Measurements from ENCODE around the gene SLC25A29.
A peak's percentile ranks its signal among the peaks of the same experiment; 100 is the strongest.

SLC25A29 gene

GRCh38 chr14:100279563-100279962 is 26.7 kb downstream of the SLC25A29 start:
- no peak overlapping the region for H3K27ac ChIP-seq (ENCODE audit: insufficient read depth in 1 of 2, low read depth in 1 of 2, low read length in 2 of 2, poor library complexity in 1 of 2, severe bottlenecking in 2 of 2)
- ChIA-PET CTCF (interaction anchor here (0.9 to 1.9 kb wide), 4 partner anchors 8 to 45 kb away, joined by 3 to 7 read pairs (median 4); no protein-coding TSS in a partner anchor), POLR2A (no interaction called here)

DNA sequence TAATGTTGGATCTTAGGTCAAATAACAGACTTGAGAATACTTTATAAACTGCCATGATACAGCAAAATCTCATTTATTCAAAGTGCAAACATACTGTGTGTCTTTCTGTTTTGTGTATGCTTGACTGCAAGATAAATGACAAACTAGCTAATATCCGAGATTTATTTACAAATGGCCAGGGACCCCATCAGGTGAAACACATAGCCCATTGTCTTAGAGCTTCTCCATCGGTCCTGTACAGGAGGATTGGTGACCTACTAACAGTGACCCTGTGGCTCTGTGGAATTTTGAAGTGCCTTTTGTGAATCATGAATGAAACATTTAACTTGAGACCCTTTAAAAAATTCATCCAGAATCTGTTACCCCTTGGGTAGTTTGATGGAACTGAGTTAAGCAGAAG is 27.1 kb downstream of the SLC25A29 start:
- no peak overlapping the region for H3K4me3 ChIP-seq (ENCODE audit: control insufficient read depth in 1 of 7, extremely low read depth in 1 of 7, insufficient read depth in 4 of 7, low read depth in 2 of 7, low read length in 6 of 7)
- no peaks in the 10 kb centered on the region for H3K27me3 ChIP-seq (replicated peaks in 2 of 5; ENCODE audit: control insufficient read depth in 4 of 5, insufficient read depth in 5 of 5, low read length in 4 of 5)
- peaks cover 7 to 30% (median 25%) of the 10 kb centered on the region in 4 experiments for H3K4me1 ChIP-seq (ENCODE audit: control extremely low read depth in 1 of 4, control insufficient read depth in 4 of 4, insufficient read depth in 4 of 4, low read length in 3 of 4)
- H3K9me3 ChIP-seq (ENCODE audit: control extremely low read depth in 1 of 5, control insufficient read depth in 4 of 5, insufficient read depth in 2 of 5, low read depth in 1 of 5, low read length in 4 of 5), result no peaks in the 10 kb centered on the region
- POLR2A ChIA-PET, result no interaction called here
- H3K36me3 ChIP-seq (ENCODE audit: control insufficient read depth in 4 of 4, insufficient read depth in 4 of 4, low read length in 3 of 4), result peaks cover 8 to 52% (median 24%) of the 10 kb centered on the region in 4 experiments
- no peak overlapping the region for H3K27ac ChIP-seq (ENCODE audit: insufficient read depth in 1 of 2, low read depth in 1 of 2, low read length in 2 of 2, poor library complexity in 1 of 2, severe bottlenecking in 2 of 2)
- CTCF ChIA-PET, result interaction anchor here (0.7 to 2.1 kb wide), 12 partner anchors 9 to 200 kb away, joined by 3 to 9 read pairs (median 4); no protein-coding TSS in a partner anchor
- 83% methylated on average over 2 of the region's 2 CpGs for WGBS (ENCODE audit: insufficient coverage)
- DNase-seq, result no peak

More at GRCh38 chr14:100279563-100279962, 26.7 kb downstream of the SLC25A29 start:
- DNase-seq, result no peak
- no peaks in the 10 kb centered on the region for H3K27me3 ChIP-seq (replicated peaks in 2 of 5; ENCODE audit: control insufficient read depth in 4 of 5, insufficient read depth in 5 of 5, low read length in 4 of 5)
- H3K36me3 ChIP-seq (ENCODE audit: control insufficient read depth in 4 of 4, insufficient read depth in 4 of 4, low read length in 3 of 4), result peaks cover 8 to 52% (median 24%) of the 10 kb centered on the region in 4 experiments
- no peaks in the 10 kb centered on the region for H3K9me3 ChIP-seq (ENCODE audit: control extremely low read depth in 1 of 5, control insufficient read depth in 4 of 5, insufficient read depth in 2 of 5, low read depth in 1 of 5, low read length in 4 of 5)
- H3K4me3 ChIP-seq (ENCODE audit: control insufficient read depth in 1 of 7, extremely low read depth in 1 of 7, insufficient read depth in 4 of 7, low read depth in 2 of 7, low read length in 6 of 7), result no peak overlapping the region
- WGBS (ENCODE audit: insufficient coverage), result 93% methylated on average over 8 of the region's 8 CpGs
- H3K4me1 ChIP-seq (ENCODE audit: control extremely low read depth in 1 of 4, control insufficient read depth in 4 of 4, insufficient read depth in 4 of 4, low read length in 3 of 4), result peaks cover 7 to 33% (median 26%) of the 10 kb centered on the region in 4 experiments

- H3K36me3 ChIP-seq (ENCODE audit: control insufficient read depth in 4 of 4, insufficient read depth in 4 of 4, low read length in 3 of 4), result peaks cover 8 to 54% (median 25%) of the 10 kb centered on the region in 4 experiments
- POLR2A ChIA-PET, result no interaction called here
- no peak overlapping the region for H3K27ac ChIP-seq (ENCODE audit: insufficient read depth in 1 of 2, low read depth in 1 of 2, low read length in 2 of 2, poor library complexity in 1 of 2, severe bottlenecking in 2 of 2)
- H3K27me3 ChIP-seq (replicated peaks in 2 of 5; ENCODE audit: control insufficient read depth in 4 of 5, insufficient read depth in 5 of 5, low read length in 4 of 5), result no peaks in the 10 kb centered on the region
- CTCF ChIA-PET, result interaction anchor here (0.6 to 2.1 kb wide), 15 partner anchors 9 to 220 kb away, joined by 3 to 9 read pairs (median 4); no protein-coding TSS in a partner anchor
- H3K9me3 ChIP-seq (ENCODE audit: control extremely low read depth in 1 of 5, control insufficient read depth in 4 of 5, insufficient read depth in 2 of 5, low read depth in 1 of 5, low read length in 4 of 5), result no peaks in the 10 kb centered on the region
- peaks cover 7 to 30% (median 25%) of the 10 kb centered on the region in 4 experiments for H3K4me1 ChIP-seq (ENCODE audit: control extremely low read depth in 1 of 4, control insufficient read depth in 4 of 4, insufficient read depth in 4 of 4, low read length in 3 of 4)
- WGBS (ENCODE audit: insufficient coverage), result 13% methylated on average over 7 of the region's 8 CpGs
- peak; percentile 45 to 87 (median 81) for DNase-seq
- no peak overlapping the region for H3K4me3 ChIP-seq (ENCODE audit: control insufficient read depth in 1 of 7, extremely low read depth in 1 of 7, insufficient read depth in 4 of 7, low read depth in 2 of 7, low read length in 6 of 7)
Observed at GRCh38 chr14:100278702-100279101, 27.5 kb downstream of the SLC25A29 start.

DNA sequence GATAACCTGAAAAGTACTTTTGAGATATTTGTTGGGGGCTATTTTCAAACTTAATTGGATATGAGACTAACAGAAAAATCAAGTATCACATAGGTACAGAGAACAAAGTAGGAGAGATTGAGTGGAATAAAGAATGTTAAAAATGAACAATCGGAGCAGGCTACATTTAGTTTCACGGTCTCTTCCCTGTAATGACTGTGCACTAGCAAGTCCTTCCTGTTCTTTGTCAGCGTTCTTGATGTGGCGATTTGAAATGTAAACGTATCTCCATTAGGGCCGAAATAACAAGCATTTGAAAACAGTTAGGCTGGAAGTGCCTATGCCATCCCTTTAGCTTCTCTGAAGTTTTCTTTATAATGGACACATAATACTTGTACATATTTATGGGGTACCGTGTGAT is 31.0 kb downstream of the SLC25A29 start:
- DNase-seq, result peak; percentile 25 to 55 (median 40)
- H3K4me1 ChIP-seq (ENCODE audit: control extremely low read depth in 1 of 4, control insufficient read depth in 4 of 4, insufficient read depth in 4 of 4, low read length in 3 of 4), result peaks cover 7 to 30% (median 25%) of the 10 kb centered on the region in 4 experiments
- no peaks in the 10 kb centered on the region for H3K27me3 ChIP-seq (replicated peaks in 2 of 5; ENCODE audit: control insufficient read depth in 4 of 5, insufficient read depth in 5 of 5, low read length in 4 of 5)
- peaks cover 8 to 29% (median 16%) of the 10 kb centered on the region in 4 experiments for H3K36me3 ChIP-seq (ENCODE audit: control insufficient read depth in 4 of 4, insufficient read depth in 4 of 4, low read length in 3 of 4)
- H3K4me3 ChIP-seq (ENCODE audit: control insufficient read depth in 1 of 7, extremely low read depth in 1 of 7, insufficient read depth in 4 of 7, low read depth in 2 of 7, low read length in 6 of 7), result peak overlapping the region in 2 of 7 experiments; percentile 19 to 39
- CTCF ChIA-PET, result interaction anchor here (1.2 kb wide), 1 partner anchor 102 kb away, joined by 4 read pairs; no protein-coding TSS in a partner anchor
- no peaks in the 10 kb centered on the region for H3K9me3 ChIP-seq (ENCODE audit: control extremely low read depth in 1 of 5, control insufficient read depth in 4 of 5, insufficient read depth in 2 of 5, low read depth in 1 of 5, low read length in 4 of 5)
- WGBS (ENCODE audit: insufficient coverage), result 7% methylated on average over 4 of the region's 7 CpGs
- H3K27ac ChIP-seq (ENCODE audit: insufficient read depth in 1 of 2, low read depth in 1 of 2, low read length in 2 of 2, poor library complexity in 1 of 2, severe bottlenecking in 2 of 2), result peak overlapping the region; percentile 35 to 67
- POLR2A ChIA-PET, result interaction anchor here (1.2 to 1.6 kb wide), 2 partner anchors 10 to 38 kb away, joined by 3 to 4 read pairs; no protein-coding TSS in a partner anchor

DNA sequence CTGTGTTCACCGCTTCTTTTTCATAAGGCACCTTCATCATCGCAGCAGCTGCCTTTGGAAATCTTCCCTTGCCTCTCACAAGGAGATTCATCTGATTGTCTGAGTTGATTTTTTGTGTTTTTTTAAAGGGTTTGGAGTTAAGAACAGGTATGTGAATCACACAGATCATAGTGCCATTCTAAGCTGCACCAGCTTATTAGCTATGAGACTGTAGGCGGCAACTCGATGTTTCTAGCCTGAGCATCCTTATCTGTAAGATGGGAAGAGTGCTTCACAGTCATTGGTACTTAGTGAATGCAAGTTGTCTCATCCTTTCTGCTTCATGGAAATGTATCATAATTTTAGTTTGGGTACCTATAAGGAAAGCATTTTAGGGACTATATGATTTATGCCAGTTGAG is 32.0 kb downstream of the SLC25A29 start:
- no peak for DNase-seq
- Histone ChIP-seq H3K27me3 (replicated peaks in 2 of 5; ENCODE audit: control insufficient read depth in 4 of 5, insufficient read depth in 5 of 5, low read length in 4 of 5) (no peaks in the 10 kb centered on the region), H3K4me3 (ENCODE audit: control insufficient read depth in 1 of 7, extremely low read depth in 1 of 7, insufficient read depth in 4 of 7, low read depth in 2 of 7, low read length in 6 of 7) (no peak overlapping the region), H3K27ac (ENCODE audit: insufficient read depth in 1 of 2, low read depth in 1 of 2, low read length in 2 of 2, poor library complexity in 1 of 2, severe bottlenecking in 2 of 2) (peak overlapping the region in 1 of 2 experiments; percentile 46), H3K4me1 (ENCODE audit: control extremely low read depth in 1 of 4, control insufficient read depth in 4 of 4, insufficient read depth in 4 of 4, low read length in 3 of 4) (peaks cover 6 to 24% (median 21%) of the 10 kb centered on the region in 4 experiments), H3K9me3 (ENCODE audit: control extremely low read depth in 1 of 5, control insufficient read depth in 4 of 5, insufficient read depth in 2 of 5, low read depth in 1 of 5, low read length in 4 of 5) (no peaks in the 10 kb centered on the region), H3K36me3 (ENCODE audit: control insufficient read depth in 4 of 4, insufficient read depth in 4 of 4, low read length in 3 of 4) (peaks cover 11 to 25% (median 13%) of the 10 kb centered on the region in 4 experiments)
- ChIA-PET CTCF (interaction anchor here (1.2 to 2.2 kb wide), 6 partner anchors 10 to 103 kb away, joined by 3 to 8 read pairs (median 4); no protein-coding TSS in a partner anchor), POLR2A (no interaction called here)
- WGBS (ENCODE audit: insufficient coverage), result 96% methylated on average over 3 of the region's 4 CpGs

GRCh38 chr14:100271247-100271939 is 34.9 kb downstream of the SLC25A29 start:
- H3K4me3 ChIP-seq (ENCODE audit: control insufficient read depth in 1 of 7, extremely low read depth in 1 of 7, insufficient read depth in 4 of 7, low read depth in 2 of 7, low read length in 6 of 7), result no peak overlapping the region
- peak; percentile 37 to 58 (median 48) for DNase-seq
- 91% methylated on average over 5 of the region's 10 CpGs for WGBS (ENCODE audit: insufficient coverage)
- H3K27me3 ChIP-seq (replicated peaks in 2 of 5; ENCODE audit: control insufficient read depth in 4 of 5, insufficient read depth in 5 of 5, low read length in 4 of 5), result no peaks in the 10 kb centered on the region
- peaks cover 7 to 36% (median 17%) of the 10 kb centered on the region in 4 experiments for H3K36me3 ChIP-seq (ENCODE audit: control insufficient read depth in 4 of 4, insufficient read depth in 4 of 4, low read length in 3 of 4)
- H3K9me3 ChIP-seq (ENCODE audit: control extremely low read depth in 1 of 5, control insufficient read depth in 4 of 5, insufficient read depth in 2 of 5, low read depth in 1 of 5, low read length in 4 of 5), result no peaks in the 10 kb centered on the region
- peaks cover 2 to 13% (median 9%) of the 10 kb centered on the region in 4 experiments for H3K4me1 ChIP-seq (ENCODE audit: control extremely low read depth in 1 of 4, control insufficient read depth in 4 of 4, insufficient read depth in 4 of 4, low read length in 3 of 4)
- H3K27ac ChIP-seq (ENCODE audit: insufficient read depth in 1 of 2, low read depth in 1 of 2, low read length in 2 of 2, poor library complexity in 1 of 2, severe bottlenecking in 2 of 2), result no peak overlapping the region
- ChIA-PET POLR2A (no interaction called here), CTCF (interaction anchor here (1.1 to 3.0 kb wide), 5 partner anchors 12 to 32 kb away, joined by 3 to 13 read pairs (median 6); no protein-coding TSS in a partner anchor)
